ENCODE results near the gene LRP3. TPM values are rescaled to one million over a fixed set of nuclear protein-coding genes. Genes with fewer than 3 reads are reported as not detected.

LRP3 gene
- total RNA-seq, 1 experiment from 2014 or later = 29.0 TPM

- Histone ChIP-seq H3K4me2 (ENCODE audit: low read length) (no peak overlapping the region), H2AFZ (ENCODE audit: low read depth, low read length, poor library complexity, severe bottlenecking) (no peak overlapping the region), H3K9me3 (ENCODE audit: control insufficient read depth in 1 of 2, insufficient read depth in 1 of 2, low read depth in 1 of 2, low read length in 2 of 2) (no peaks in the 10 kb centered on the region; a peak in 1 of 4 replicates), H4K20me1 (ENCODE audit: insufficient read depth) (no peaks in the 10 kb centered on the region), H3K79me2 (ENCODE audit: insufficient read depth, low read length) (no peaks in the 10 kb centered on the region), H3K27me3 (ENCODE audit: insufficient read depth, low read length) (no peaks in the 10 kb centered on the region), H3K9me2 (ENCODE audit: insufficient read depth) (no peaks in the 10 kb centered on the region), H3K9ac (ENCODE audit: low read length) (no peak overlapping the region), H3K27ac (ENCODE audit: low read depth, low read length) (no peak overlapping the region), H3K4me3 (replicated peaks in 1 of 2; ENCODE audit: low read depth in 1 of 2, low read length in 2 of 2) (no peak overlapping the region), H3K36me3 (ENCODE audit: control insufficient read depth in 1 of 2, insufficient read depth in 2 of 2, low read length in 2 of 2) (no peaks in the 10 kb centered on the region), H3K4me1 (ENCODE audit: control insufficient read depth in 1 of 2, insufficient read depth in 2 of 2, low read length in 2 of 2) (peaks cover 0 to 13% of the 10 kb centered on the region in 2 experiments; a peak in 2 of 4 replicates)
- RAD21 ChIA-PET (ENCODE audit: low non-redundant PET in 1 of 2, low total read pairs in 2 of 2, uncharacterized antibody in 2 of 2, unreplicated experiment in 2 of 2) = no interaction called here
- CTCF ChIA-PET = no interaction called here
- no peak for ATAC-seq
- POLR2A ChIA-PET = no interaction called here
- no TSS peak for BruUV-seq (replicated peaks)
- intact Hi-C loops (cut with micrococcal nuclease) = no loop called here
- DNase-seq (ENCODE audit: low read depth, low spot score) = no peak
- TF ChIP-seq ZBTB33 (IDR thresholded peaks at IDR 0.05; ENCODE audit: extremely low read depth, insufficient replicate concordance, low read length) (no peak), POLR2A (IDR thresholded peaks at IDR 0.05; ENCODE audit: borderline replicate concordance, extremely low read depth, insufficient read depth, insufficient read length) (no peak), ELF1 (IDR thresholded peaks at IDR 0.05; ENCODE audit: borderline replicate concordance, low read depth) (no peak), EGR1 (IDR thresholded peaks at IDR 0.05; ENCODE audit: low read depth) (no peak), FOSL1 (IDR thresholded peaks at IDR 0.05; ENCODE audit: low read depth) (no peak), SIN3A (IDR thresholded peaks at IDR 0.05; ENCODE audit: low read depth) (no peak), JUND (IDR thresholded peaks at IDR 0.05) (no peak), YY1 (IDR thresholded peaks at IDR 0.05; ENCODE audit: extremely low read depth, insufficient replicate concordance, low read depth, low read length) (no peak), CEBPB (IDR thresholded peaks at IDR 0.05; ENCODE audit: low read depth) (no peak), EZH2phosphoT487 (IDR thresholded peaks at IDR 0.05; ENCODE audit: borderline replicate concordance) (no peak), REST (IDR thresholded peaks at IDR 0.05; ENCODE audit: low read depth) (no peak), RAD21 (IDR thresholded peaks at IDR 0.05; ENCODE audit: low read depth) (no peak), SP1 (IDR thresholded peaks at IDR 0.05; ENCODE audit: low read depth) (no peak), ATF3 (IDR thresholded peaks at IDR 0.05) (no peak), SRF (IDR thresholded peaks at IDR 0.05; ENCODE audit: low read depth) (no peak), EZH2 (IDR thresholded peaks at IDR 0.05) (no peak), ZNF274 (IDR thresholded peaks at IDR 0.05; ENCODE audit: low read depth, low read length) (no peak), CTCF (IDR thresholded peaks at IDR 0.05 in 2 of 3, conservative IDR thresholded peaks at IDR 0.05 in 1 of 3; ENCODE audit: borderline replicate concordance in 1 of 3, insufficient read depth in 1 of 3, low read depth in 2 of 3, low read length in 2 of 3) (no peak), CBX3 (IDR thresholded peaks at IDR 0.05; ENCODE audit: low read depth) (no peak)
These were observed 37.4 kb downstream of the LRP3 start for GRCh38 chr19:33231511-33231910.

Data from HCT116 (cell line).